ENCODE data around the gene MBNL1. TPM values are rescaled to one million over a fixed set of nuclear protein-coding genes. Genes with fewer than 3 reads are reported as not detected.

Gene MBNL1, protein sequence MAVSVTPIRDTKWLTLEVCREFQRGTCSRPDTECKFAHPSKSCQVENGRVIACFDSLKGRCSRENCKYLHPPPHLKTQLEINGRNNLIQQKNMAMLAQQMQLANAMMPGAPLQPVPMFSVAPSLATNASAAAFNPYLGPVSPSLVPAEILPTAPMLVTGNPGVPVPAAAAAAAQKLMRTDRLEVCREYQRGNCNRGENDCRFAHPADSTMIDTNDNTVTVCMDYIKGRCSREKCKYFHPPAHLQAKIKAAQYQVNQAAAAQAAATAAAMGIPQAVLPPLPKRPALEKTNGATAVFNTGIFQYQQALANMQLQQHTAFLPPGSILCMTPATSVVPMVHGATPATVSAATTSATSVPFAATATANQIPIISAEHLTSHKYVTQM
- 48.2 to 68.7 TPM (median 66.3 TPM) in 5 replicates for total RNA-seq (2022; extraction: Qiagen RNA extraction; ENCODE audit: low read depth)

DNA sequence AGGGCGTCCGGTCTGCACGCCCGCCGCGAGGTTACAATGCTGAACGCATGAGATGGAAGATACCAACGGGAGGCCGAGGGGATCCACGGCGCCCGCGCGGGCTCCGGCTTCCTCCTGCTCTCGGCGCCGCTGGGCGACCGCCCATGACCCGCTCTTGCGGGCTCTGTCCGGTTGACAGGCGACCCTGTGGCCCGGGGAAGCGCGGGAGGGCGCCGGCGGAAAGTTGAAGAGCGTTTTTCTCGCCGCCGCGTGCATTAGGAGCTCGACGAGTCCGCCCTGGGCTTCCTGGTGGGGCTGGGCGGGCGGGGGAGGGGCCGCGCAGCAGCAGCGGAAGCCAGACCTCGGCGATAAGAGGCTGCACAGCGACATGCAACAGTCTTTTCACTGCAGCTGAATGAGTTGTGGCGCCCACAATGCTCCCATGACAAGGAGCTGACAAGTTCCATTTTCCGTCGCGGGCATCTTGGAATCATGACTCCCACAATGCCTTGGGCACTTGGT, at the start of gene MBNL1:
Gene MBNL1, plus strand, starts transcription at position 375 of the 501 bp plus-strand sequence. CDS start 31,265 bp downstream, outside the sequence.

Measured in A549 treated with DMSO at 1 μM for 4 hours (cell line).